Bronchus fibroblast of lung (primary cell): ENCODE results near the gene GHRL. TPM values are rescaled to one million over a fixed set of nuclear protein-coding genes. Genes with fewer than 3 reads are reported as not detected.

Experiments used
- total RNA-seq: library from RNA; depleted of rRNA; stranded (reverse); fragments of >200 nt; gene quantifications from 2 replicates; pipeline ENCODE4 v1.2.3, GENCODE V29; 2015

GHRL gene
- total RNA-seq = not detected in 2 replicates

GRCh38 chr3:10292505-10293419 lies at the start of gene GHRL:
Gene GHRL (minus strand): TSS chr3:10292947. CDS start chr3:10290180, 2,767 bp downstream.

DNA sequence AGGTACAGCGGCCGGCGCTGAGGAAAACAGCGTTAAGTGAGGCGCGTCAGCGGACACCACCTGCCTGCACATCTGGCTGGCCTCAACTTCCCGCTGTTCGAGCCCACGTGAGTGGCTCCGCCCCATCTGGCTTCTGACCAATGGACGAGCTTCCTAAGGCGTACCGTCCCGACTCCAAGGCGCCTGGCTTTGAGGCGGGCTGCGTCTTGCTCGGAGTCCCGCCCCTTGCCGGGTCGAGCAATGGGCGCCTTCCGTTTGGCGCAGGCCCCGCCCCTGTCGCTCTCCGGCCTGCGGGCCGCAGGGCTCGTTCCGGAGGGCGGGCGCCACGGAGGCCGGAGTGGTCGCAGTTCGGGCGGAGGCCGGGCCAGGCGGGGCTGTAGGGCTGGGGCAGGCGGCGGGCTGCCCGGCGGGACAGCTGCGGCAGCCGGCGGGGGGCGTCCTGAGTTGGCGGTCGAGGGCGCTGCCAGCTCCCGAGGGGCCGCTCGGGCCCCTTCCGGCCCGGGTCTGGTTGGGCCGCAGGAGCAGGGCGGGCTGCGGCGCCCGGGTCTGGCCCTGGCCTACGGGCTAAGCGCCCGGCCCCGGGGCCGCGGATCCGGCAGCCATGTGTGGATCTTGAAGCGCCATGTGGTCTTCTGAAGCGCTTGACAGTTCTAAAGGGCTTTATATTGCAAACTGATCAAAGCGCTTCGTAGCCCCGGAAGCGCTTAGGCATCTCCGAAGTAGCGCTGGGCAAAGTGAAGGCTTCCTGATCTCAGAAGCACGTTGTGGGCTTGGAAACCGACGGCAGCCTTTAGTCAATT lies 44.4 kb downstream of the GHRL start, which contains the start of gene TATDN2:
TSS of gene TATDN2 (plus strand) at position 276 of the 800 bp plus-strand sequence. CDS start 742 bp downstream, outside the sequence.

Other genes starting within 250 kb of the GHRL start
- gene FANCD2OS, start 184.7 kb downstream of the GHRL start, total RNA-seq = not detected in 2 replicates
- gene BRK1, start 177.3 kb downstream of the GHRL start, total RNA-seq = 95.5 and 110 TPM in 2 replicates
- gene VHL, start 151.2 kb downstream of the GHRL start, total RNA-seq = 23.9 and 28.2 TPM in 2 replicates
- gene IRAK2, start 128.0 kb downstream of the GHRL start, total RNA-seq = 3.0 and 3.5 TPM in 2 replicates
- 10.4 and 11.6 TPM in 2 replicates for gene TATDN2, start 44.5 kb downstream of the GHRL start, total RNA-seq
- gene SEC13, start 28.2 kb upstream of the GHRL start, total RNA-seq = 298 and 328 TPM in 2 replicates
- not detected in 2 replicates for gene ATP2B2, start 212.6 kb upstream of the GHRL start, total RNA-seq